ENCODE results near the gene TMEM8B. TPM values are rescaled to one million over a fixed set of nuclear protein-coding genes. Genes with fewer than 3 reads are reported as not detected.

TMEM8B gene
- total and polyA plus RNA-seq, 9 of the 15 experiments (the other 6 are each of a cell fraction or from before 2014, with no cell fraction given), result 0.01 to 2.2 (median 1.1) TPM

GRCh38 chr9:35812025-35812602 is 16.9 kb upstream of the TMEM8B start, which contains the start of gene SPAG8 (continued):
- TF ChIP-seq KDM2B (CRISPR knock-in tag; IDR thresholded peaks at IDR 0.05) (no peak), MEIS2 (IDR thresholded peaks at IDR 0.05; ENCODE audit: partially characterized antibody) (peak; percentile 42), SMARCB1 (IDR thresholded peaks at IDR 0.05; ENCODE audit: insufficient read length, low read depth) (no peak), PTBP1 (IDR thresholded peaks at IDR 0.05; ENCODE audit: low read depth, low read length) (no peak), FOXP1 (CRISPR knock-in tag; IDR thresholded peaks at IDR 0.05) (no peak), DDX20 (tag; IDR thresholded peaks at IDR 0.05; ENCODE audit: low read depth) (no peak), HNRNPUL1 (IDR thresholded peaks at IDR 0.05; ENCODE audit: low read length) (no peak), KHSRP (IDR thresholded peaks at IDR 0.05) (no peak), CHD4 (IDR thresholded peaks at IDR 0.05; ENCODE audit: insufficient read depth, insufficient replicate concordance, low read depth, low read length, poor library complexity, severe bottlenecking) (no peak), RNF219 (CRISPR knock-in tag; IDR thresholded peaks at IDR 0.05) (no peak), PURB (CRISPR knock-in tag; IDR thresholded peaks at IDR 0.05; ENCODE audit: low read depth) (no peak), ZNF12 (CRISPR knock-in tag; IDR thresholded peaks at IDR 0.05) (no peak), THRAP3 (IDR thresholded peaks at IDR 0.05; ENCODE audit: borderline replicate concordance) (no peak), ZBTB26 (CRISPR knock-in tag; IDR thresholded peaks at IDR 0.05) (no peak), CGGBP1 (CRISPR knock-in tag; IDR thresholded peaks at IDR 0.05) (no peak; the same call in 1 of the 2 replicates), POLR2A (conservative IDR thresholded peaks at IDR 0.05) (no peak), ZZZ3 (IDR thresholded peaks at IDR 0.05) (no peak), ATF2 (CRISPR knock-in tag; IDR thresholded peaks at IDR 0.05) (no peak), RB1 (IDR thresholded peaks at IDR 0.05; ENCODE audit: low read depth) (peak; percentile 49; the same call in 1 of the 2 replicates), PRPF4 (IDR thresholded peaks at IDR 0.05; ENCODE audit: insufficient read depth, low read depth, low read length, poor library complexity, severe bottlenecking) (no peak), ARID1B (IDR thresholded peaks at IDR 0.05) (no peak), KLF1 (tag; IDR thresholded peaks at IDR 0.05) (no peak), ARHGAP35 (IDR thresholded peaks at IDR 0.05; ENCODE audit: partially characterized antibody) (no peak), ZFP30 (CRISPR knock-in tag; IDR thresholded peaks at IDR 0.05; ENCODE audit: borderline replicate concordance) (no peak)
